ENCODE results near the gene RCVRN. TPM values are rescaled to one million over a fixed set of nuclear protein-coding genes. Genes with fewer than 3 reads are reported as not detected.

The RCVRN gene
- total RNA-seq, 6 donors from 2014 or later: 0.10 to 6.9 (median 0.27) TPM; not detected in 2

DNA sequence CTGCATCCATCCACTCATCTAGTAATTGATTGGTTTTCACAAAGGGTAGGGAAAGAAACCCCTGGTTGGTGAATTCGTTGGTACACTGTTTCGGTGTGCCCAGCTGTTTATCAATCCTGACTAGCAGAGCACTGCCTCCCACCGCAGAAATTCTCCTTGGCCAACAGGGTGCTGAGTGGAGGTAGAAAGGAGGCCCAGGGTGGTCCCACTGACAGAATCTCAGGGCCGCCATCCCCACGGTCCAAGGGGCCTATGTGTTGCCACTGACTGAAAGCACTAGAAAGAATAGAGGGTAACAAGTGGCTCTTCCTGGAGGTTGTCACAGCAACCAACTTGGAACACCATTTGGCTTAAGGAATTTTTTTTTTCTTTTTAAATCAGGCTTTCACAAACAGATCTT, 8.4 kb upstream of the RCVRN start:
- no peak for TF ChIP-seq EP300 (IDR thresholded peaks at IDR 0.05)
- TF ChIP-seq, protein P1, sequence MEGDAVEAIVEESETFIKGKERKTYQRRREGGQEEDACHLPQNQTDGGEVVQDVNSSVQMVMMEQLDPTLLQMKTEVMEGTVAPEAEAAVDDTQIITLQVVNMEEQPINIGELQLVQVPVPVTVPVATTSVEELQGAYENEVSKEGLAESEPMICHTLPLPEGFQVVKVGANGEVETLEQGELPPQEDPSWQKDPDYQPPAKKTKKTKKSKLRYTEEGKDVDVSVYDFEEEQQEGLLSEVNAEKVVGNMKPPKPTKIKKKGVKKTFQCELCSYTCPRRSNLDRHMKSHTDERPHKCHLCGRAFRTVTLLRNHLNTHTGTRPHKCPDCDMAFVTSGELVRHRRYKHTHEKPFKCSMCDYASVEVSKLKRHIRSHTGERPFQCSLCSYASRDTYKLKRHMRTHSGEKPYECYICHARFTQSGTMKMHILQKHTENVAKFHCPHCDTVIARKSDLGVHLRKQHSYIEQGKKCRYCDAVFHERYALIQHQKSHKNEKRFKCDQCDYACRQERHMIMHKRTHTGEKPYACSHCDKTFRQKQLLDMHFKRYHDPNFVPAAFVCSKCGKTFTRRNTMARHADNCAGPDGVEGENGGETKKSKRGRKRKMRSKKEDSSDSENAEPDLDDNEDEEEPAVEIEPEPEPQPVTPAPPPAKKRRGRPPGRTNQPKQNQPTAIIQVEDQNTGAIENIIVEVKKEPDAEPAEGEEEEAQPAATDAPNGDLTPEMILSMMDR (IDR thresholded peaks at IDR 0.05): no peak
- TF ChIP-seq POLR2A (IDR thresholded peaks at IDR 0.05): no peak
- TF ChIP-seq POLR2AphosphoS5 (IDR thresholded peaks at IDR 0.05): no peak
- H3K9me3 ChIP-seq: no peaks in the 10 kb centered on the region
- H3K27me3 ChIP-seq: no peaks in the 10 kb centered on the region
- no peak overlapping the region for H3K27ac ChIP-seq
- no peak overlapping the region for H3K4me3 ChIP-seq
- no peak for DNase-seq
- ATAC-seq (ENCODE audit: low FRiP score in 2 of 2): no peak
- no peaks in the 10 kb centered on the region for H3K4me1 ChIP-seq
- peaks cover 0 to 38% (median 9%) of the 10 kb centered on the region in 4 donors for H3K36me3 ChIP-seq
- WGBS, 2 donors: 81 to 93% methylated on average over 5 of the region's 5 CpGs

DNA sequence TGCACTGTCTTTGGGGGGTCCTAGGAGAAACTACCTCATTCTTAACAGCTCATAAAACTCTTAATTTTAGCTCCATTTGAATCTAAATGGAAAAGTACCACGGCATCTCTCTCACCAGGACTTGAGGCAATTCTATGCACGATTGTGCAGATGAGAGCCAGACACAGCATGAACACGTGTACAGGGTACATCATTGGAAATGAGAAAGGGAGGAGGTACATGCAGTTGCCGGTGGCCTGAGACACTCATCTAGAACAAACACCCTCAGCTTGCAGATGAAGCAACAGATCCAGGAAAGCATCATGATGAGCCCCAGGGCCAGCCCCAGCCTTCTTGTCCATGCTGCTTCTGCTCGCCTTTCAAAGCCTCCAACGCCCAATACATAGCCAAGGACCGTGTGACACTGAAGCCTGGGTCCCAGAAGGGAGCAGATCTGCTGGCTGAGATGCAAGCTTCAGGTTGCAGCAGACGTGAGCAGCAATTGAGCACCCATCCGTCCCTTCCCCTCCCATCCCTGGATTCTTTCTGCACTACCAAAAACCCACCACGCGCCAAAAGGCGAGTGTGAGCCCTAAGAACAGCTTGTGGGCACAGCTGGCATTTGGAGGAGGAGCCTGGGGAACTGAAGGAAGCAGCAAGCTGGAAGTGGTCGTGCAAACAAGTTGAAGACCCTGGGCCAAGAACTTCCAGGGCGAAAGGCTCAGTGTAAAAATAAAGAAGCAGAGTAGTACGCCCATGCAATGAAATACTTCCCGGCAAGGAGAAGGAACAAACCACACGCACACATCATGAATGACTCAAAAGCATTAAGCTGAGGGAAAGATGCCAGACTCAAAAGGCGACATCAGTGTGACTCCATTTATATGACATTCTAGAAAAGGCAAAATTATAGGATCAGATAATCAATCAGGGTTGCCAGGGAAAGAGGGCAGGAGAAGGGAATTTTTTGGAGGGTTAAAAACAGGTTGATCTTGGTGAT, 7.3 kb upstream of the RCVRN start:
- no peaks in the 10 kb centered on the region for H3K27me3 ChIP-seq
- H3K36me3 ChIP-seq: peaks cover 0 to 27% (median 9%) of the 10 kb centered on the region in 4 donors
- ATAC-seq (ENCODE audit: low FRiP score in 2 of 2) (no peak), DNase-seq (no peak)
- no peaks in the 10 kb centered on the region for H3K9me3 ChIP-seq
- no peak overlapping the region for H3K27ac ChIP-seq
- TF ChIP-seq, protein P1 (IDR thresholded peaks at IDR 0.05): no peak
- TF ChIP-seq EP300 (IDR thresholded peaks at IDR 0.05) (no peak), POLR2A (IDR thresholded peaks at IDR 0.05) (no peak), POLR2AphosphoS5 (IDR thresholded peaks at IDR 0.05) (no peak)
- H3K4me3 ChIP-seq: no peak overlapping the region
- 80% methylated on average over 16 to 18 of the region's 18 CpGs for WGBS, 2 donors
- H3K4me1 ChIP-seq: no peaks in the 10 kb centered on the region

DNA sequence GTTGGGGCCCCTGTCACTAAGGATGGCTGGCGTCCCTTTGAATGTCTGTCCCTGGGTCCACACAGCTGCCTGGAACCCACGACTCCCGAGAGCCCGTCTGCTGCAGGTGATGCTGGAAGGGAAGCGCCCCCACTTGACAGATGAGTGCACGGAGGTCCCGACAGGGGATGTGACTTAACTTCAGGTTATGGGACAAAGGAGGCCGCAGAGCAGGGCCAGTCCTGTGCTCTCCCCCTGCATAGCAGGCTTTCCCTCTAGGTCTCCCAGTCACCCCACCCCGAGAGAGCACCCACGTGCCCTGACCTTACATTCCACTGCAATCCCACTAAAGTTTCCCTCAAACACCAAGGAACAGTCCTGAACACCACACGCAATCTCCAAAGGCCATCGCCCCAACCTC, 6.0 kb upstream of the RCVRN start:
- DNase-seq: no peak
- no peaks in the 10 kb centered on the region for H3K4me1 ChIP-seq
- H3K36me3 ChIP-seq: peaks cover 0 to 15% (median 1%) of the 10 kb centered on the region in 4 donors
- no peak overlapping the region for H3K4me3 ChIP-seq
- H3K27me3 ChIP-seq: no peaks in the 10 kb centered on the region
- no peaks in the 10 kb centered on the region for H3K9me3 ChIP-seq
- ATAC-seq (ENCODE audit: low FRiP score in 2 of 2): no peak
- TF ChIP-seq POLR2AphosphoS5 (IDR thresholded peaks at IDR 0.05) (no peak), EP300 (IDR thresholded peaks at IDR 0.05) (no peak), POLR2A (IDR thresholded peaks at IDR 0.05) (no peak)
- TF ChIP-seq, protein P1 (IDR thresholded peaks at IDR 0.05): no peak
- WGBS, 2 donors: 68 to 100% methylated on average over 1 to 11 of the region's 12 CpGs
- no peak overlapping the region for H3K27ac ChIP-seq

DNA sequence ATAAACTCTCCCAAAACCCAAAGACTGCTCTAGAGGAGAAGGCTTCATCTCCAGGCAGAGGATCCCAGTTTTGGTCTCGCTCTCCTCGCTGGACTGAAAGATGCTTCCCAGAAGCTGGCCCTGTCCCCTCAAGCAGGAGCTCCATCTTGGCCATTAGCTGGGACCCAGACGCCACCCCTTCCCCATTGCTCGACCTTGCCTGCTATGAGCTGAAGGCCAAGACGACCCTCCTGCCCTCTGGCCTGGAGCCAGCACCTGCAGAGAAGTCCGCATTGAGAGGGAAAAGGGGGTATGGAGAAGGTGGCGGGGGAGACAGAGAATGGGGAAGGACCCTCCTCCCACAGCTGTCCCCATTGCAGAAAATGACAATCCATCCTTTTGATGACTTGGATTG, 3.6 kb upstream of the RCVRN start:
- no peaks in the 10 kb centered on the region for H3K27me3 ChIP-seq
- no peaks in the 10 kb centered on the region for H3K9me3 ChIP-seq
- no peaks in the 10 kb centered on the region for H3K36me3 ChIP-seq
- H3K4me3 ChIP-seq: no peak overlapping the region
- no peaks in the 10 kb centered on the region for H3K4me1 ChIP-seq
- DNase-seq (no peak), ATAC-seq (ENCODE audit: low FRiP score in 2 of 2) (no peak)
- TF ChIP-seq POLR2AphosphoS5 (IDR thresholded peaks at IDR 0.05): no peak
- no peak for TF ChIP-seq EP300 (IDR thresholded peaks at IDR 0.05)
- no peak for TF ChIP-seq POLR2A (IDR thresholded peaks at IDR 0.05)
- WGBS, 2 donors: 52 to 70% methylated on average over 7 of the region's 7 CpGs
- H3K27ac ChIP-seq: no peak overlapping the region

GRCh38 chr17:9907883-9908648, 3.0 kb upstream of the RCVRN start:
- 27 to 39% methylated on average over 6 to 12 of the region's 12 CpGs for WGBS, 2 donors
- H3K4me1 ChIP-seq: no peaks in the 10 kb centered on the region

More at GRCh38 chr17:9907883-9908648, 3.0 kb upstream of the RCVRN start:
- peak in 1 of 2 donors; percentile 25 for ATAC-seq (ENCODE audit: low FRiP score in 2 of 2)
- DNase-seq: no peak
- TF ChIP-seq POLR2AphosphoS5 (IDR thresholded peaks at IDR 0.05) (no peak), POLR2A (IDR thresholded peaks at IDR 0.05) (no peak), EP300 (IDR thresholded peaks at IDR 0.05) (no peak)
- TF ChIP-seq, protein P1 (IDR thresholded peaks at IDR 0.05): no peak
- Histone ChIP-seq H3K9me3 (no peaks in the 10 kb centered on the region), H3K36me3 (no peaks in the 10 kb centered on the region), H3K27ac (no peak overlapping the region), H3K27me3 (no peaks in the 10 kb centered on the region), H3K4me3 (no peak overlapping the region)

All from upper lobe of left lung (tissue), 6 donors.